ENCODE data around the gene DRC3.

- TF ChIP-seq POLR2A (IDR thresholded peaks at IDR 0.05) (no peak), EP300 (IDR thresholded peaks at IDR 0.05) (no peak)
These were observed 16.4 kb downstream of the DRC3 start for GRCh38 chr17:17989081-17989480.
